Neural cell (in vitro differentiated cells): ENCODE measurements around the gene RSAD1.

ENCODE experiments used
- CTCF ChIP-seq: fragments of 450-650 bp; IDR thresholded peaks from 2 replicates; pipeline ENCODE4 v1.5.1; 2014; ENCODE audit warnings: antibody characterized with exemption, mild to moderate bottlenecking, moderate library complexity; ENCODE audit not compliant: poor library complexity, severe bottlenecking
- EP300 ChIP-seq: fragments of 450-650 bp; conservative IDR thresholded peaks from 2 replicates; pipeline ENCODE4 v1.6.1; 2014; ENCODE audit warnings: antibody characterized with exemption, mild to moderate bottlenecking, moderate library complexity; ENCODE audit not compliant: poor library complexity, severe bottlenecking
- EZH2 ChIP-seq: fragments of 200-600, 300-800 bp; shearing (Covaris generic), sonication (generic); IDR thresholded peaks from 2 replicates; pipeline ENCODE4 v1.6.1; 2014; ENCODE audit warnings: antibody characterized with exemption, low read length, borderline replicate concordance, mild to moderate bottlenecking; ENCODE audit not compliant: insufficient read depth, poor library complexity, severe bottlenecking
- MXI1 ChIP-seq: fragments of 450-650 bp; conservative IDR thresholded peaks from 2 replicates; pipeline ENCODE4 v1.6.1; 2014; ENCODE audit warnings: antibody characterized with exemption, mild to moderate bottlenecking; ENCODE audit not compliant: poor library complexity, severe bottlenecking
- POLR2AphosphoS5 ChIP-seq: IDR thresholded peaks from 2 replicates; pipeline ENCODE4 v1.6.1; 2012
- RAD21 ChIP-seq: fragments of 450-650 bp; conservative IDR thresholded peaks from 2 replicates; pipeline ENCODE4 v1.6.1; 2014; ENCODE audit warnings: antibody characterized with exemption, mild to moderate bottlenecking, moderate library complexity
- REST ChIP-seq: IDR thresholded peaks from 2 replicates; pipeline ENCODE4 v1.6.1; 2012; ENCODE audit warnings: borderline replicate concordance
- SMC3 ChIP-seq: fragments of 450-650 bp; conservative IDR thresholded peaks from 2 replicates; pipeline ENCODE4 v1.6.1; 2014; ENCODE audit warnings: antibody characterized with exemption, mild to moderate bottlenecking, moderate library complexity; ENCODE audit not compliant: poor library complexity
- TAF1 ChIP-seq: IDR thresholded peaks from 2 replicates; pipeline ENCODE4 v1.6.1; 2012; ENCODE audit warnings: low read depth

DNA sequence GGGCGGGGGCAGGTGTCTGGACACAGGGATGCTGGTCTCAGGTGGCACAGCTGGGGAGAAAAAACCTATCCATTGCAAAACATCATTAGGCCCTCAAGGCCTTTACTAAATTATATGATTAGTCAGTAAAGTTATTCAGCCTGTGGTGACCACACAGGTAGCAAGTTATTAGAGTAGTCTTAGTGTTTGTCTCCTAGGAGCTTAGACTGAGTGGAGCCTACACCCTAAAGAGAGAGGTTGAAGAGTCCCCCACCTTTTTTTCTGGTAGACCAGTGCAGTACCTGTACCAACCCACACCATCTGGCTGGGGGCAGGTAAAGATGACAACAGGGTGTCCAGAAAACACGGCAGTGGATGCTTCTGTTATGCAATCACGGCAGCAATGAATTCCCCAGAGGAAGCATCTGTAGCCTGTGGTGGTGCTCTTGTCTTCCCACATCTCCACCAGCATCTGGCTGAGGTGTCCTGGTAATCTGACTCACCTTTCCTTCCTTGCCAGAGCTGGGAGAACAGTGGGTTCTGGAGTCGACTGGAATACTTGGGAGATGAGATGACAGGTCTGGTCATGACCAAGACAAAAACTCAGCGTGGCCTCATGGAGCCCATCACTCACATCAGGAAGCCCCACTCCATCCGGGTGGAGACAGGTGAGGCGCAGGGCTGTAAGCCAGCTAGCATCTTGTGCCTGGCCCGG, 40.6 kb downstream of the RSAD1 start:
- no peak for TF ChIP-seq CTCF
- no peak for TF ChIP-seq EP300
- no peak for TF ChIP-seq POLR2AphosphoS5
- no peak for TF ChIP-seq REST
- no peak for TF ChIP-seq EZH2
- no peak for TF ChIP-seq MXI1
- no peak for TF ChIP-seq RAD21
- no peak for TF ChIP-seq TAF1
- TF ChIP-seq SMC3: no peak
